Body of pancreas (tissue), 4 donors: ENCODE measurements around the gene BBS7.

Experiments
- CTCF ChIP-seq, 7 experiments: fragments of 450-650 bp in 4 of 7; fragments of 200-600 bp in 3 of 7; sonication (generic) in 3 of 7; IDR thresholded peaks; one replicate each; pipeline ENCODE4 v1.5.1; 2016 to 2019; ENCODE audit warnings: antibody characterized with exemption in 7 of 7
- POLR2A ChIP-seq, 3 donors: fragments of 450-650 bp; IDR thresholded peaks; one replicate each; pipeline ENCODE4 v1.6.1; 2016; ENCODE audit warnings: antibody characterized with exemption in 3 of 3, mild to moderate bottlenecking in 2 of 3

- no peak for TF ChIP-seq CTCF (IDR thresholded peaks at IDR 0.05)
- no peak for TF ChIP-seq POLR2A (IDR thresholded peaks at IDR 0.05)
Observed at GRCh38 chr4:121842862-121843261, 27.4 kb downstream of the BBS7 start.
